K562 (cell line): ENCODE measurements around the gene ABI3BP. TPM values are rescaled to one million over a fixed set of nuclear protein-coding genes. Genes with fewer than 3 reads are reported as not detected.

Source experiments
- ATAC-seq: fragments of 200-7000 bp; cut with Tn5 transposase; 3 replicates; pipeline ENCODE4 v1.9.1; 2020; ENCODE audit warnings: moderate library complexity
- BruUV-seq: library from RNA; stranded (reverse); fragments of 400-500 nt; replicated peaks from 2 replicates; lab custom pipeline; 2021; lab: Mats Ljungman, UMichigan
- CTCF ChIA-PET: fragments of 300-600 bp; formaldehyde crosslinking; extraction: SDS; loops from one replicate; lab custom pipeline; 2021; ENCODE audit warnings: low intra/inter-chr PET ratio; lab: Yijun Ruan, JAX
- POLR2A ChIA-PET: fragments of 300-600, 350-650 bp; sonication (Branson Sonifier 250); formaldehyde crosslinking; extraction: SDS; loops from one replicate; lab custom pipeline; 2021; ENCODE audit warnings: antibody characterized with exemption, inconsistent platforms; lab: Yijun Ruan, JAX
- DNase-seq, 4 experiments: peaks; one replicate each; pipeline versions ENCODE4 v3.0.0 to v3.0.0-alpha.2; 2011 to 2018; ENCODE audit warnings: low spot score in 3 of 4, mixed read lengths in 3 of 4; ENCODE audit errors: extremely low read depth in 1 of 4
- FAIRE-seq: peaks from 2 replicates; lab custom pipeline; 2011; peaks lifted over from hg19 to GRCh38; lab: Jason Lieb, UNC
- H2AFZ ChIP-seq: 2 replicates; pipeline ENCODE4 v1.6.0; 2011; ENCODE audit warnings: low read depth, low read length, control low read depth, inconsistent platforms
- H3K27ac ChIP-seq: fragments of 200-600 bp; 3 replicates; pipeline ENCODE4 v1.8.0; 2011; ENCODE audit warnings: low read depth, mild to moderate bottlenecking, control low read depth, inconsistent platforms, low read length, moderate library complexity, mixed read lengths; ENCODE audit errors: extremely low read depth
- H3K27me3 ChIP-seq, 2 experiments: fragments of 300-600 bp in 1 of 2; 2 replicates in 1 of 2; 3 replicates in 1 of 2; pipeline versions ENCODE4 v1.6.0 to v1.8.0; 2011; ENCODE audit warnings: inconsistent platforms in 2 of 2, low read length in 2 of 2, mild to moderate bottlenecking in 1 of 2, mixed read lengths in 1 of 2, moderate library complexity in 1 of 2; ENCODE audit not compliant: control insufficient read depth in 2 of 2, insufficient read depth in 2 of 2
- H3K36me3 ChIP-seq: fragments of 300-600 bp; 3 replicates; pipeline ENCODE4 v1.8.0; 2011; ENCODE audit warnings: mild to moderate bottlenecking, low read length, inconsistent platforms; ENCODE audit not compliant: control insufficient read depth, insufficient read depth
- H3K4me1 ChIP-seq, 2 experiments: fragments of 200-600 bp in 1 of 2; replicated peaks in 1 of 2; 2 replicates in 1 of 2; 3 replicates in 1 of 2; pipeline versions ENCODE4 v1.5.1 to v1.8.0; 2011; ENCODE audit warnings: inconsistent platforms in 2 of 2, low read length in 2 of 2, mild to moderate bottlenecking in 1 of 2, mixed read lengths in 1 of 2, moderate library complexity in 1 of 2; ENCODE audit not compliant: control insufficient read depth in 2 of 2, insufficient read depth in 2 of 2
- H3K4me2 ChIP-seq: 2 replicates; pipeline ENCODE4 v1.6.1; 2011; ENCODE audit warnings: low read length, control low read depth, inconsistent platforms, mixed read lengths; ENCODE audit not compliant: insufficient read depth
- H3K4me3 ChIP-seq: fragments of 200-600 bp; sonication (generic), shearing (Covaris generic); 2 replicates; pipeline ENCODE4 v1.5.1; 2016; ENCODE audit warnings: control low read depth, inconsistent platforms
- H3K79me2 ChIP-seq: fragments of 200-600 bp; 3 replicates; pipeline ENCODE4 v1.8.0; 2011; ENCODE audit warnings: low read length, inconsistent platforms; ENCODE audit not compliant: control insufficient read depth, insufficient read depth
- H3K9ac ChIP-seq, 2 experiments: 2 replicates each; pipeline versions ENCODE4 v1.6.0 to v1.6.1; 2011; ENCODE audit warnings: low read depth in 2 of 2, low read length in 2 of 2, control low read depth in 1 of 2, inconsistent platforms in 1 of 2, mild to moderate bottlenecking in 1 of 2, mixed read lengths in 1 of 2; ENCODE audit not compliant: insufficient read depth in 1 of 2
- H3K9me1 ChIP-seq: one replicate; pipeline ENCODE4 v1.6.0; 2011; ENCODE audit warnings: inconsistent platforms, mild to moderate bottlenecking, low read length, moderate library complexity; ENCODE audit not compliant: control insufficient read depth, insufficient read depth
- H3K9me3 ChIP-seq: replicated peaks from 2 replicates; pipeline ENCODE4 v1.5.1; 2011; ENCODE audit warnings: low read depth, low read length, inconsistent platforms; ENCODE audit not compliant: control insufficient read depth, insufficient read depth
- H4K20me1 ChIP-seq: replicated peaks from 2 replicates; pipeline ENCODE4 v1.6.1; 2011; ENCODE audit warnings: low read length, inconsistent platforms, mixed read lengths; ENCODE audit not compliant: control insufficient read depth, insufficient read depth
- BRCA1 ChIP-seq, 2 experiments: fragments of 450-650 bp in 1 of 2; sonication (generic) in 1 of 2; formaldehyde crosslinking in 1 of 2; IDR thresholded peaks; 2 replicates each; pipeline versions ENCODE4 v1.5.0 to v1.6.1; 2017 to 2020; ENCODE audit warnings: mild to moderate bottlenecking in 1 of 2, missing genetic modification reagents in 1 of 2
- ELK3 ChIP-seq: fragments of 450-650 bp; formaldehyde crosslinking; IDR thresholded peaks from 2 replicates; pipeline ENCODE4 v1.4.0; 2020; ENCODE audit warnings: mild to moderate bottlenecking
- ESRRB ChIP-seq: fragments of 250-450 bp; sonication (Bioruptor Pico); IDR thresholded peaks from 2 replicates; pipeline ENCODE4 v1.5.0; 2020; ENCODE audit warnings: mild to moderate bottlenecking, moderate library complexity, borderline replicate concordance
- MAX ChIP-seq: sonication (generic); formaldehyde crosslinking; IDR thresholded peaks from 2 replicates; pipeline ENCODE4 v1.9.0; 2022; ENCODE audit warnings: mild to moderate bottlenecking, missing genetic modification reagents
- SMAD2 ChIP-seq: fragments of 150-350 bp; IDR thresholded peaks from 2 replicates; pipeline ENCODE4 v1.6.1; 2014; ENCODE audit warnings: low read depth, mild to moderate bottlenecking, low read length
- SNAPC5 ChIP-seq: fragments of 250-450 bp; sonication (Bioruptor Pico); IDR thresholded peaks from 2 replicates; pipeline ENCODE4 v1.8.0; 2021; ENCODE audit warnings: moderate library complexity, mild to moderate bottlenecking, inconsistent platforms
- ZFP1 ChIP-seq: fragments of 450-650 bp; formaldehyde crosslinking; IDR thresholded peaks from 2 replicates; pipeline ENCODE4 v1.4.0; 2020; ENCODE audit warnings: mild to moderate bottlenecking, mixed read lengths
- ZNF134 ChIP-seq: fragments of 250-450 bp; sonication (Bioruptor Pico); conservative IDR thresholded peaks from 2 replicates; pipeline ENCODE4 v1.4.0; 2020
- WGBS: fragments of 100-300 bp; shearing (Covaris generic); methylation state at CpG from one replicate; pipeline ENCODE4 v1.1.6; 2016; ENCODE audit warnings: low coverage, mixed read lengths; ENCODE audit not compliant: insufficient coverage; ENCODE audit errors: missing lambda C conversion rate; 5-methylcytosine and 5-hydroxymethylcytosine counted together
- in situ Hi-C: fragments of 300-500 bp; cut with MboI; formaldehyde crosslinking; loops from 4 replicates; pipeline ENCODE4 v1.15.0; 2018; ENCODE audit warnings: inconsistent platforms, mixed read lengths
- intact Hi-C: fragments of 100-400 bp; cut with micrococcal nuclease; formaldehyde crosslinking; loops from 2 replicates; pipeline ENCODE4 v1.14.2; 2022
- polyA plus RNA-seq, 8 experiments: library from polyadenylated mRNA; depleted of rRNA in 4 of 8; stranded (reverse) in 5 of 8; unstranded in 3 of 8; fragments of >200 nt; fragmentation: Nextera tagmentation in 2 of 8; fragmentation: Illumina TruSeq in 1 of 8; extraction: Ambion mirVana in 2 of 8; extraction: Trizol in 1 of 8; gene quantifications; 2 replicates each; pipeline versions ENCODE4 v1.2.1 to v1.2.3, GENCODE V29; 2011 to 2014; ENCODE audit warnings: inconsistent platforms in 1 of 8, missing spikeins in 1 of 8
- total RNA-seq, 7 experiments: library from RNA; depleted of rRNA in 6 of 7; stranded (reverse); fragments of >200 nt in 6 of 7; fragmentation: Illumina TruSeq in 2 of 7; extraction: Trizol in 2 of 7; gene quantifications; 2 replicates each; pipeline versions ENCODE4 v1.2.1 to v1.2.3, GENCODE V29; 2011 to 2021; ENCODE audit warnings: low replicate concordance in 1 of 7

The ABI3BP gene
- total and polyA plus RNA-seq, 9 of the 15 experiments (the other 6 are each of a cell fraction or from before 2014, with no cell fraction given) = 0.01 to 0.24 (median 0.06) TPM; not detected in 5

- CTCF ChIA-PET = no interaction called here
- POLR2A ChIA-PET = no interaction called here
Measured at GRCh38 chr3:100868894-100869293, 124.3 kb downstream of the ABI3BP start.

More at GRCh38 chr3:100868894-100869293, 124.3 kb downstream of the ABI3BP start:
- no peaks in the 10 kb centered on the region for H3K36me3 ChIP-seq
- no peak for DNase-seq
- no peaks in the 10 kb centered on the region for H3K4me1 ChIP-seq
- H4K20me1 ChIP-seq = no peaks in the 10 kb centered on the region
- H2AFZ ChIP-seq = no peak overlapping the region
- H3K9ac ChIP-seq = no peak overlapping the region
- no peaks in the 10 kb centered on the region for H3K9me1 ChIP-seq
- TF ChIP-seq ZFP1 (CRISPR knock-in tag) (no peak), SMAD2 (no peak), ZNF134 (CRISPR knock-in tag) (no peak), ESRRB (no peak), BRCA1 (IDR thresholded peaks at IDR 0.05) (no peak), BRCA1 (CRISPR knock-in tag; IDR thresholded peaks at IDR 0.05) (no peak), SNAPC5 (CRISPR knock-in tag) (no peak), ELK3 (CRISPR knock-in tag) (no peak), MAX (CRISPR knock-in tag) (no peak)
- TF ChIP-seq, all 486 proteins: peak for 0
- no peak for FAIRE-seq
- Histone ChIP-seq H3K4me2 (no peak overlapping the region), H3K9me3 (no peaks in the 10 kb centered on the region), H3K4me3 (no peak overlapping the region), H3K27ac (no peak overlapping the region), H3K27me3 (no peaks in the 10 kb centered on the region), H3K79me2 (no peaks in the 10 kb centered on the region)
- ATAC-seq = no peak
- WGBS = 0% methylated on average over 2 of the region's 3 CpGs
- no TSS peak for BruUV-seq
- intact Hi-C loops (no loop called here), in situ Hi-C loops (no loop called here)
